SK-N-SH (cell line): ENCODE measurements around the gene CNOT11. TPM values are rescaled to one million over a fixed set of nuclear protein-coding genes. Genes with fewer than 3 reads are reported as not detected.

Experiments
- CTCF ChIA-PET: fragments of 300-600, 350-600 bp; formaldehyde crosslinking; extraction: SDS; loops from one replicate; lab custom pipeline; 2021; lab: Yijun Ruan, JAX
- POLR2A ChIA-PET: fragments of 350-600 bp; sonication (Branson Sonifier 250); formaldehyde crosslinking; extraction: SDS; loops from one replicate; lab custom pipeline; 2020; ENCODE audit warnings: antibody characterized with exemption, inconsistent platforms; lab: Yijun Ruan, JAX
- DNase-seq: peaks from one replicate; pipeline ENCODE4 v3.0.0; 2012
- H2AFZ ChIP-seq: fragments of 200-600 bp; sonication (generic); 2 replicates; pipeline ENCODE4 v1.8.1; 2016; ENCODE audit warnings: antibody characterized with exemption, mild to moderate bottlenecking, low read depth
- H3F3A ChIP-seq: fragments of 200-600 bp; sonication (generic); replicated peaks from 2 replicates; pipeline ENCODE3; 2016; ENCODE audit warnings: antibody characterized with exemption, mild to moderate bottlenecking; ENCODE audit not compliant: insufficient read depth
- H3K27ac ChIP-seq, 2 experiments: fragments of 200-500 bp in 1 of 2; fragments of 200-600 bp in 1 of 2; sonication (Bioruptor generic) in 1 of 2; sonication (generic), shearing (Covaris generic) in 1 of 2; 2 replicates each; pipeline versions ENCODE4 v1.5.1 to v1.6.1; 2014 to 2016; ENCODE audit warnings: low read depth in 2 of 2, inconsistent platforms in 1 of 2, low read length in 1 of 2, mild to moderate bottlenecking in 1 of 2, mixed read lengths in 1 of 2
- H3K27me3 ChIP-seq: fragments of 200-600 bp; sonication (generic), shearing (Covaris generic); 2 replicates; pipeline ENCODE4 v1.6.1; 2016; ENCODE audit warnings: mixed run types; ENCODE audit not compliant: insufficient read depth
- H3K36me3 ChIP-seq, 2 experiments: fragments of 200-500 bp in 1 of 2; fragments of 200-600 bp in 1 of 2; sonication (Bioruptor generic) in 1 of 2; sonication (generic) in 1 of 2; replicated peaks in 1 of 2; 2 replicates each; pipeline versions ENCODE3 to v1.5.1; 2014 to 2016; ENCODE audit warnings: low read length in 1 of 2, mild to moderate bottlenecking in 1 of 2; ENCODE audit not compliant: insufficient read depth in 2 of 2, control insufficient read depth in 1 of 2
- H3K4me1 ChIP-seq, 2 experiments: fragments of 200-500 bp in 1 of 2; fragments of 200-600 bp in 1 of 2; sonication (Bioruptor generic) in 1 of 2; sonication (generic), shearing (Covaris generic) in 1 of 2; 2 replicates each; pipeline versions ENCODE4 v1.5.1 to v1.6.1; 2014 to 2016; ENCODE audit warnings: low read depth in 1 of 2, low read length in 1 of 2, mixed run types in 1 of 2; ENCODE audit not compliant: insufficient read depth in 2 of 2, control insufficient read depth in 1 of 2
- H3K4me2 ChIP-seq: fragments of 200-600 bp; sonication (generic), shearing (Covaris generic); 2 replicates; pipeline ENCODE4 v1.6.1; 2017; ENCODE audit warnings: mixed run types
- H3K4me3 ChIP-seq, 2 experiments: fragments of 200-500 bp in 1 of 2; fragments of 200-600 bp in 1 of 2; sonication (Bioruptor generic) in 1 of 2; sonication (generic), shearing (Covaris generic) in 1 of 2; 2 replicates each; pipeline versions ENCODE4 v1.5.1 to v1.8.1; 2014 to 2016; ENCODE audit warnings: low read depth in 2 of 2, inconsistent platforms in 1 of 2, low read length in 1 of 2, mild to moderate bottlenecking in 1 of 2, mixed read lengths in 1 of 2, moderate library complexity in 1 of 2
- H3K79me2 ChIP-seq: fragments of 200-600 bp; sonication (generic); 2 replicates; pipeline ENCODE4 v1.8.1; 2017; ENCODE audit warnings: mild to moderate bottlenecking; ENCODE audit not compliant: insufficient read depth
- H3K9ac ChIP-seq: fragments of 200-600 bp; sonication (generic); 2 replicates; pipeline ENCODE4 v1.6.1; 2017; ENCODE audit warnings: mixed run types
- H3K9me2 ChIP-seq: fragments of 200-600 bp; sonication (generic); 2 replicates; pipeline ENCODE4 v1.6.1; 2017; ENCODE audit warnings: mixed run types
- H3K9me3 ChIP-seq: fragments of 200-600 bp; sonication (generic); 2 replicates; pipeline ENCODE4 v1.6.1; 2017; ENCODE audit warnings: mixed run types, mild to moderate bottlenecking, moderate library complexity
- H4K20me1 ChIP-seq: fragments of 200-600 bp; sonication (generic); 2 replicates; pipeline ENCODE4 v1.6.1; 2017; ENCODE audit warnings: mild to moderate bottlenecking, mixed run types; ENCODE audit not compliant: insufficient read depth
- CHD2 ChIP-seq: fragments of 150-350 bp; IDR thresholded peaks from 2 replicates; pipeline ENCODE4 v1.6.1; 2018; ENCODE audit warnings: low read length; ENCODE audit not compliant: partially characterized antibody
- CTCF ChIP-seq: fragments of 200-600 bp; sonication (generic); IDR thresholded peaks from 2 replicates; pipeline ENCODE4 v1.6.1; 2017; ENCODE audit warnings: antibody characterized with exemption, mild to moderate bottlenecking, moderate library complexity
- ELF1 ChIP-seq: IDR thresholded peaks from 2 replicates; pipeline ENCODE4 v1.4.0; 2012
- FOSL2 ChIP-seq: IDR thresholded peaks from 2 replicates; pipeline ENCODE4 v1.4.0; 2012; ENCODE audit warnings: low read depth, mild to moderate bottlenecking, moderate library complexity, borderline replicate concordance
- GABPA ChIP-seq: IDR thresholded peaks from 2 replicates; pipeline ENCODE4 v1.4.0; 2012; ENCODE audit warnings: low read depth, mild to moderate bottlenecking
- MAX ChIP-seq: IDR thresholded peaks from 2 replicates; pipeline ENCODE4 v1.4.0; 2012; ENCODE audit warnings: low read depth
- MXI1 ChIP-seq: IDR thresholded peaks from 2 replicates; pipeline ENCODE4 v1.6.1; 2012; ENCODE audit warnings: mild to moderate bottlenecking, low read depth, low read length, improper control_type of control experiment
- REST ChIP-seq: IDR thresholded peaks from 2 replicates; pipeline ENCODE4 v1.6.1; 2012; ENCODE audit warnings: mild to moderate bottlenecking, low read depth, low read length, moderate library complexity
- RXRA ChIP-seq: IDR thresholded peaks from 2 replicates; pipeline ENCODE4 v1.4.0; 2012; ENCODE audit warnings: low read depth, mild to moderate bottlenecking, borderline replicate concordance
- SIN3A ChIP-seq: IDR thresholded peaks from 2 replicates; pipeline ENCODE4 v1.6.1; 2012; ENCODE audit warnings: low read depth, mild to moderate bottlenecking, low read length, moderate library complexity, borderline replicate concordance
- SMC3 ChIP-seq: IDR thresholded peaks from 2 replicates; pipeline ENCODE4 v1.6.1; 2012; ENCODE audit warnings: low read depth, low read length, improper control_type of control experiment
- TAF1 ChIP-seq: IDR thresholded peaks from 2 replicates; pipeline ENCODE4 v1.6.1; 2012; ENCODE audit warnings: low read depth, mild to moderate bottlenecking, low read length, moderate library complexity, borderline replicate concordance
- TCF12 ChIP-seq: IDR thresholded peaks from 2 replicates; pipeline ENCODE4 v1.4.0; 2012
- TEAD4 ChIP-seq: IDR thresholded peaks from 2 replicates; pipeline ENCODE4 v1.4.0; 2012; ENCODE audit warnings: mild to moderate bottlenecking, borderline replicate concordance; ENCODE audit not compliant: insufficient read depth
- USF1 ChIP-seq: IDR thresholded peaks from 2 replicates; pipeline ENCODE4 v1.4.0; 2012; ENCODE audit warnings: low read depth, borderline replicate concordance
- USF2 ChIP-seq: fragments of 150-350 bp; IDR thresholded peaks from 2 replicates; pipeline ENCODE4 v1.6.1; 2017; ENCODE audit warnings: antibody characterized with exemption, low read length, low read depth, borderline replicate concordance
- WGBS: methylation state at CpG from one replicate; pipeline ENCODE4 v1.1.6; 2017; ENCODE audit warnings: low lambda C conversion rate; 5-methylcytosine and 5-hydroxymethylcytosine counted together
- polyA plus RNA-seq, 3 experiments: library from polyadenylated mRNA; depleted of rRNA; stranded (reverse); fragments of >200 nt; gene quantifications; 2 replicates each; pipeline ENCODE4 v1.2.3, GENCODE V29; 2012
- TF ChIP-seq, protein P1 (sequence below): fragments of 150-350 bp; IDR thresholded peaks from 2 replicates; pipeline ENCODE4 v1.6.1; 2016; ENCODE audit warnings: mild to moderate bottlenecking, low read depth, low read length

Gene CNOT11
- polyA plus RNA-seq, 1 of the 3 experiments (the other 2 are of a cell fraction) = 38.4 TPM

DNA sequence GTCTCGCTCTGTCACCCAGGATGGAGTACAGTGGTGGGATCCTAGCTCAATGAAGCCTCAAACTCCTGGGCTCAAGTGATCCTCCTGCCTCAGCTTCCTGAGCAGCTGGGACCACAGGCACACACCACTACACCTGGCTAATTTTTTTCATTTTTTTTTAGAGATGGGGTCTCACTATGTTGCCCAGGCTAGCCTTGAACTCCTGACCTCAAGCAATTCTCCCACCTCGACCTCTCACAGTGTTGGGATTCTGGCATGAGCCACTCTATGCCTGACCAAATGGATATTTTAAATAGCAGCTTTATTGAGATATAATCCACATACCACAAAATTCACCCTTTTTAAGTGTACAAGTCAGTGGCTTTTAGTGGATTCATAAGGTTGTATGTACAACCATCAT is 44.7 kb downstream of the CNOT11 start:
- Histone ChIP-seq H3K4me1 (peaks cover 2 to 6% of the 10 kb centered on the region in 2 experiments; a peak in 2 of 4 replicates), H3K36me3 (peaks cover 20 to 32% of the 10 kb centered on the region in 2 experiments), H3K9me2 (no peaks in the 10 kb centered on the region), H3K4me3 (no peak overlapping the region), H3K9me3 (no peaks in the 10 kb centered on the region), H4K20me1 (peaks cover 79% of the 10 kb centered on the region), H3K79me2 (peaks cover 91% of the 10 kb centered on the region), H3K4me2 (no peak overlapping the region), H3K9ac (no peak overlapping the region), H3F3A (no peaks in the 10 kb centered on the region), H3K27ac (no peak overlapping the region), H2AFZ (no peak overlapping the region), H3K27me3 (no peaks in the 10 kb centered on the region)
- DNase-seq = no peak
- TF ChIP-seq TEAD4 (no peak), SIN3A (no peak), USF2 (no peak), SMC3 (no peak), GABPA (no peak), CHD2 (no peak), REST (no peak), MAX (no peak), RXRA (no peak), MXI1 (no peak), TCF12 (no peak), ELF1 (no peak), FOSL2 (no peak), USF1 (no peak), CTCF (no peak), TAF1 (no peak)
- TF ChIP-seq, protein P1, sequence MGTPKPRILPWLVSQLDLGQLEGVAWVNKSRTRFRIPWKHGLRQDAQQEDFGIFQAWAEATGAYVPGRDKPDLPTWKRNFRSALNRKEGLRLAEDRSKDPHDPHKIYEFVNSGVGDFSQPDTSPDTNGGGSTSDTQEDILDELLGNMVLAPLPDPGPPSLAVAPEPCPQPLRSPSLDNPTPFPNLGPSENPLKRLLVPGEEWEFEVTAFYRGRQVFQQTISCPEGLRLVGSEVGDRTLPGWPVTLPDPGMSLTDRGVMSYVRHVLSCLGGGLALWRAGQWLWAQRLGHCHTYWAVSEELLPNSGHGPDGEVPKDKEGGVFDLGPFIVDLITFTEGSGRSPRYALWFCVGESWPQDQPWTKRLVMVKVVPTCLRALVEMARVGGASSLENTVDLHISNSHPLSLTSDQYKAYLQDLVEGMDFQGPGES = no peak
- 100% methylated on average over 2 of the region's 2 CpGs for WGBS
- CTCF ChIA-PET = interaction anchor here (1.2 to 1.4 kb wide), 2 partner anchors 45 to 90 kb away, joined by 3 read pairs; partner anchors contain the start of gene CREG2
- POLR2A ChIA-PET = no interaction called here
